Measurements from ENCODE around the gene BMP10. TPM values are rescaled to one million over a fixed set of nuclear protein-coding genes. Genes with fewer than 3 reads are reported as not detected.

BMP10 gene, protein sequence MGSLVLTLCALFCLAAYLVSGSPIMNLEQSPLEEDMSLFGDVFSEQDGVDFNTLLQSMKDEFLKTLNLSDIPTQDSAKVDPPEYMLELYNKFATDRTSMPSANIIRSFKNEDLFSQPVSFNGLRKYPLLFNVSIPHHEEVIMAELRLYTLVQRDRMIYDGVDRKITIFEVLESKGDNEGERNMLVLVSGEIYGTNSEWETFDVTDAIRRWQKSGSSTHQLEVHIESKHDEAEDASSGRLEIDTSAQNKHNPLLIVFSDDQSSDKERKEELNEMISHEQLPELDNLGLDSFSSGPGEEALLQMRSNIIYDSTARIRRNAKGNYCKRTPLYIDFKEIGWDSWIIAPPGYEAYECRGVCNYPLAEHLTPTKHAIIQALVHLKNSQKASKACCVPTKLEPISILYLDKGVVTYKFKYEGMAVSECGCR
- total RNA-seq = not detected

DNA sequence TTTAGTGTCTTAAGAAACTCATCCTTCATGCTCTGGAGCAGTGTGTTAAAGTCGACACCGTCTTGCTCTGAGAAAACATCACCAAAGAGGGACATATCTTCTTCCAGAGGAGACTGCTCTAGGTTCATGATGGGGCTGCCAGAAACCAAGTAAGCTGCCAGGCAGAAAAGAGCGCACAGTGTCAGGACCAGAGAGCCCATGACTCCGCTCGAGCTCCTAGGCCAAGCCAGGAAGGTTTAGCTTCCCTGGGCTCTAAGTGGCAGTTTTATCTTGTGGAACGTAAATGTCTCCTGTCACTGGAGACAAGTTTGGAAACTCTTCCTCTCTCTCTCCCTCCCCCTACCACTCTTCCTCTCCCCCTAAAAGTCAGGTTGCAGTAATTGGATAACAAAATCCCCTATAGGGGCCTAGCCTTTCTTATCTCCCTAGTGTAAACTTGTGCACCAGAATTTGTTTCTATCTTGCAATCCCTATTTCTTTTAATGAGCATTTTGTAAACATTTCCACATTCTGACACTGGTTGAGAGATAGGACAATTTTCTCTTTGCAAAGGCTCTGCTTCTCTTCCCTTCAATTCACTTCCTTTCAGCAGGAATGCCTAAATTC, at the start of gene BMP10:
Gene BMP10, minus strand, starts transcription at position 239 of the 606 bp plus-strand sequence. Its CDS starts 39 bp downstream, at position 200.
- no peak within 1 kb of the TSS for H3K27ac Mint-ChIP-seq
- no peak for DNase-seq (ENCODE audit: low spot score in 2 of 2)
- no peak for ATAC-seq
- H3K9me3 Mint-ChIP-seq = no peaks in the 10 kb centered on the region
- no peaks in the 10 kb centered on the region for H3K36me3 Mint-ChIP-seq

DNA sequence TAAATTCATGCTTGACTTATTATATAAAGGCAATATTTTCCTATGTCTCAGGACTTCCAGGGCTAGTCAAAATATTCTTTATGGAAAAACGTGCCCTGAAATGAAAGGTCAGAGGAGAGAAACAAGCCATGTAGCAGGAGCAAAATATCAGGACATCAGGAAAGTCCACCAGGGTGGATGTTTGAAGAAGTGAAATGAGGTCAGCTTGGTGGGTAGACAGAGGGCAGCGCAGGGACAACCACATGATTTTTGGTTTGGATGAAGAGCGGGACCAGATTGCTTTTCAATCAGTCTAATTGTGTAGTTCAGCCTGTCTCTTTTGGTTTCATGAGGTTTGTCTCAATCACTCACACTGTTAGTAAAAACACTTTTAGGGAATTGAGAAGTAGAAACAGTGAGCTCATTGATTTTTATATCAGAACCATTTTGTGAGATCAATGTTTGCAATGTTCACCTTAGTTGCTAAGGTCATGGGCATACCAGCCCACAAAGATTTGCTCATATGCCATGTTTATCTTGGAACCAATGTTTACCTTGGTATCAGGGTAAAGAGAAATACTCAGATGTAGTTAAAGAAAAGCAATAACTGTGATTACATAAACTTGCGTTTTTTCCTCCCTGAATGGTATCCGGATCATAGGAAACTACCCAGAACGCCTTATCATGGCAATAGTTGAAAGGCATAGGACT, 49.4 kb upstream of the BMP10 start:
- ATAC-seq (no peak), DNase-seq (ENCODE audit: low spot score in 2 of 2) (no peak)
- Mint-ChIP-seq H3K9me3 (no peaks in the 10 kb centered on the region), H3K36me3 (no peaks in the 10 kb centered on the region), H3K27ac (no peak overlapping the region)

DNA sequence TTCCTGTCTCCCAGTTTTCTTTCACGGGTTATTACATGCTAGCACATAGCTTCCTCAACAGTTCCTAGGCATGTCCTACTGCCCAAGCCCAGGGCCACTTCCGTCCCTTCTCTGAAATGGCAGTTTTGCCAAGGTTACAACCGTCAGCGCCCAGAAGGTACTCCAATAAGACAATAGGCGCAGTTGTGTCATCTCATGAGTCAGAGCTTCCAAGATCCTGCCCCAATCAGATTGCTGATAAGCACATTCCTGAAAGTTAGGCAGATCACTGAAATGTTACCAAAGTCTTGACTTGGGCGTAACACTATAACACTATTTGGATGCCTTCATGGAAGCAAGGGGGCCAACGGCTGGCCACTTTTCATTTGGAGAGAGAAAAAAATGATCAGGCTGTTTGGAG, 47.3 kb upstream of the BMP10 start:
- DNase-seq (ENCODE audit: low spot score in 2 of 2) (no peak), ATAC-seq (no peak)
- no peak overlapping the region for H3K27ac Mint-ChIP-seq
- peaks cover 0 to 4% of the 10 kb centered on the region in 2 donors for H3K9me3 Mint-ChIP-seq
- no peaks in the 10 kb centered on the region for H3K36me3 Mint-ChIP-seq

DNA sequence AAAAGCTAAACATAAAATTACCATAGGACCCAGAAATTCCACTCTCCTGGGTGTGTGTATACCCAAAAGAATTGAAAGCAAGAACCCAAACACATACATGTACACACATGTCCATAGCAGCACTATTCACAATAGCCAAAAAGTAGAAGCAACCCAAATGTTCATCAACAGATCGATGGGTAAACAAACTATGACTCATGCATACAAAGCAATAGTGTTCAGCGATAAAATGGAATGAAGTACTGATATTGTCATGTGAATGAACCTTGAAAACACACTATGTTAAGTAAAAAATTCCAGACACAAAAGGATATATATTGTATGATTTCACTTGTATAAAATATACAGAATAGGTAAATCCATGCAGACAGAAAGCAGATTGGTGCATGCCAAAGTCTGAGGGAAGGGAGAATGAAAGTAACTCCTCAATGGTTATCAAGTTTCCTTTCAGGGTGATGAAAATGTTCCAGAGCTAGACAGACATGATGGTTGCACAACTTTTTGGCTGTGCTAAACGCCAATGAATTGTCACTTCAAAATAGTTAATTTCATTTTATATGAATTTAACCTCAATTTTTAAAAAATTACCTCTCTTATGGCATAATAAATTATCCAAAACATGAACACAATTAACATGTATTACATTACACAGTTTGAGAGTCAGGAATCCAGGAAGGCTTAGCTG, 46.0 kb upstream of the BMP10 start:
- no peak for ATAC-seq
- H3K27ac Mint-ChIP-seq = no peak overlapping the region
- no peaks in the 10 kb centered on the region for H3K36me3 Mint-ChIP-seq
- DNase-seq (ENCODE audit: low spot score in 2 of 2) = no peak
- H3K9me3 Mint-ChIP-seq = peaks cover 0 to 4% of the 10 kb centered on the region in 2 donors

DNA sequence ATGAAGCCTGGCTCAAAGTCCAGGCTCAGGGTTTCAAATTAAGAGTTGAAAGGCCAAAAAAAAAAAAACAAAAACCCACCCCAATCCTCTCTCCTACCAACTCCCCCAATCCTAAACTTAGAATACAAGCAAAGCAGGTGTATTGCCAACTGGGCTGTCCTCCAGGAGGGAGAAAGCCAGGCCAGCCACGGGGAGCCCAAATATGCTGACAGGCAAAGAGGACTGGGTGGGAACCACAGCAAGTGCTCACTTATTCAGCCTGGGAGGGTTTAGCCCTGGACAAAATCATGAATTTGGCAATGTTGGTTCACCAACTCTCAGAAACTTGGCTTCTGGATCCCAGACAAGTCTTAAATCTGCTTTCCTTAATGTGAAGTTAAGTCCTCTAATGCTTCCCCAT, 45.0 kb upstream of the BMP10 start:
- no peak overlapping the region for H3K27ac Mint-ChIP-seq
- no peaks in the 10 kb centered on the region for H3K36me3 Mint-ChIP-seq
- no peak for ATAC-seq
- peaks cover 0 to 4% of the 10 kb centered on the region in 2 donors for H3K9me3 Mint-ChIP-seq
- DNase-seq (ENCODE audit: low spot score in 2 of 2) = no peak

DNA sequence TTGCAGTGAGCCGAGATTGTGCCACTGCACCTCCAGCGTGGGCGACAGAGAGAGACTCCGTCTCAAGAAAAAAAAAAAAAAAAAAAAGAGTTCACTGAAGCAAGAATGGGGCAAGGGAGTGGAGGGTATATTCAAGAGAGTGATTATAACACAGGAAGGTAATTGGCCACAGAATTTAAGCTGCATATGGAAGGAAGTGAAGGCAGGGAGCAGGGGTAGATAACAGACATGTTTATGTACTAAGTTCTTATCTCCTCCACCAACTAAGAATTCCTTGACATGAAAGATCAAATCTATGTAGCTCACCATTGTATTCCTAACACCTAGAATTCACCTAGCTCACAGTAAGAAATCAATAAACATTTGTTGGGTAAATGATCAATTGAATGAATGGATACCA, 44.2 kb upstream of the BMP10 start:
- no peak for ATAC-seq
- DNase-seq (ENCODE audit: low spot score in 2 of 2) = no peak
- Mint-ChIP-seq H3K36me3 (no peaks in the 10 kb centered on the region), H3K27ac (no peak overlapping the region), H3K9me3 (peaks cover 0 to 4% of the 10 kb centered on the region in 2 donors)

DNA sequence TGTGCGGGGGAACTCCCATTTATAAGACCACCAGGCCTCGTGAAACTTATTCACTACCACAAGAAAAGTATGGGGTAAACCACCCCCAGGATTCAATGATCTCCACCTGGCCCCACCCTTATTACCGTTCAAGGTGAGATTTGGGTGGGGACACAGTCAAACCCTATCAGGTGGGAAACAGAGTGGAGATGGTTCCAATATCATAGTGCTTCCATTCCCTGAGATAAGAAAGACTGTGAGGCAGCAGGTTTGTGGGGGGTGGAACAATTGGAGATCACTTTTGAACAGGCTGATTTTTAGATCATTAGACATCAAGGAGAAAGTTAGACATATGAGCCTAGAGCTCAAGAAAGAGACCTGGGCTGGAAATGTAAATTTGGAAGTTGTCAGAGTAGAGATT, 42.2 kb upstream of the BMP10 start:
- Mint-ChIP-seq H3K27ac (no peak overlapping the region), H3K9me3 (peaks cover 0 to 4% of the 10 kb centered on the region in 2 donors), H3K36me3 (peaks cover 0 to 5% of the 10 kb centered on the region in 2 donors)
- no peak for ATAC-seq
- no peak for DNase-seq (ENCODE audit: low spot score in 2 of 2)

DNA sequence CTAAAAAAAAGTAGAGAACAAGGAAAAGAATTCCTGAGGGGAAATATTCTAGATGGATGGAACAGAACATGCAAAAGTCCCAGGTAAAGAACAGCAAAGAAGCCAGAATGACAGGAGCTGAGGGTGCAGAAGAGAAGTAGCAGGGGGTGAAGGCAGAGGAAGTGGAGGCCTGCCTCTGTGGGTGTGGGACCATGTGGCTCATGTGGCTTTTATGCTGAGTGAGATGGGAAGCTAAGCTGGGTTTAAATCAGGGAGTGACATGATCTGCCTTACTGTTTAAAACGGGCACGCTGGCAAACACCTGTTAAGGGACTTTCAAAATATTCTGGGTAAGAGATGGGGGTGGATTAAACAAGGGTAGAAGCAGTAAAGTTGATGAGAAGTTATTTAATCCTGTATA, 41.5 kb upstream of the BMP10 start:
- ATAC-seq = peak in 1 of 2 donors; percentile 11
- H3K9me3 Mint-ChIP-seq = peaks cover 0 to 4% of the 10 kb centered on the region in 2 donors
- DNase-seq (ENCODE audit: low spot score in 2 of 2) = peak in 1 of 2 donors; percentile 23
- peaks cover 0 to 5% of the 10 kb centered on the region in 2 donors for H3K36me3 Mint-ChIP-seq
- no peak overlapping the region for H3K27ac Mint-ChIP-seq

DNA sequence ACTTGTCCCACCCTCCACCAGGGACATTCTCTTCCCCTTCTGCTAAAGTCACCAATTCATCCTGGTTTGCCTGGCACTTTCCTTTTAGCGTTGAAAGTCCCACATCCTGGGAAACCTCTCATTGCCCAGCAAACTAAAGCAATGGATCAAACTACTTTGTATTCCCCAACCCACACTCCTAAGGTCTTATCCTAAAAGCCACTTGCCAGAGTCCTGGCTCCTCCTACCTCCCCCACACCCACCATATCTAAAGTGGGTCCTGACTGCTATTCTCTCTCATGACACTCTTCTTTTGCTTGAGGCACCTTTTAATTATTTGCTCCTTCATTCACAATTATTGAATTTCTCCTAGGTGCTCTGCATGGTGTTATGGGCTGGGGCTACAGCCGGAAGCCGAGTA, 40.9 kb upstream of the BMP10 start:
- DNase-seq (ENCODE audit: low spot score in 2 of 2) (no peak), ATAC-seq (no peak)
- H3K27ac Mint-ChIP-seq = no peak overlapping the region
- H3K36me3 Mint-ChIP-seq = peaks cover 0 to 5% of the 10 kb centered on the region in 2 donors
- peaks cover 0 to 4% of the 10 kb centered on the region in 2 donors for H3K9me3 Mint-ChIP-seq

DNA sequence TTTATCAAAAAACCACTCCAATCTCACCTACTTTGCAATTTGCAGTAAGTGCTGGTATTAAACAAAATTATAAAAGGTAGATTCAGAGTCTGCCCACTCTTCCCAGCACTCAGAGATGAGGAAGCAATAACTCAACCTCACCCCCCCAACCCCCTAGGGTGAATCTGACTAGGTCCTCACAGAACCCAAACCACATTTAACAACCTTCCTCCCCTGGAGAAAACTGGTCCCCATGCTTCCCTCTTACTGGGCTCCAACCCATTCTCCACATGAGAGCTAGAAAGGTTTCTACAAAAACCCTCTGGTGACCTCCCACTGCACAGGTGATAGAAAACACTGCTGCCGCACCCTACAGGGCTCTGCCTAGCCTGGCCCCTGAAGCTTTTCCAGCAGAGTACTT, 40.5 kb upstream of the BMP10 start:
- DNase-seq (ENCODE audit: low spot score in 2 of 2) = no peak
- Mint-ChIP-seq H3K36me3 (peaks cover 0 to 5% of the 10 kb centered on the region in 2 donors), H3K27ac (no peak overlapping the region), H3K9me3 (peaks cover 0 to 4% of the 10 kb centered on the region in 2 donors)
- no peak for ATAC-seq

DNA sequence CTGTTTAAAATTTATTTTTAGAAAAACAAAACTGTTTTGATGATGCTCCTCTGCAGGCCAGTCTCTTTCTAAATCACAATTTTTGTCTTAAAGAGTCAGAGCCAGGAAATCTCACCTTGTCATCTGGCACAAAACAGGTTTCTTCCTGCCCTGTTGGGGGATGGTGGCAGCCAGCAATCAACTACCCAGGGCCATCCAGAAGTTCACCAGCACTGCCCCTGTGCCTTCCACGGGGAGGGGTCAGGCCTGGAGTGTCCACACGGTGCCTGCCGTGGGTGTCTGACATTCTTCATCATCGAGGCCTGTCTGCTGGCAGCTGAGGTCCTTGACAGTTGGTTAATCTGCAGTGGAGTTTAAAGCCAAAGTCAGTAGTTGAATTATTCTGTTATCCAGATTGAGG, 40.0 kb upstream of the BMP10 start:
- peaks cover 0 to 4% of the 10 kb centered on the region in 2 donors for H3K9me3 Mint-ChIP-seq
- H3K36me3 Mint-ChIP-seq = peaks cover 0 to 5% of the 10 kb centered on the region in 2 donors
- ATAC-seq = no peak
- no peak for DNase-seq (ENCODE audit: low spot score in 2 of 2)
- no peak overlapping the region for H3K27ac Mint-ChIP-seq

DNA sequence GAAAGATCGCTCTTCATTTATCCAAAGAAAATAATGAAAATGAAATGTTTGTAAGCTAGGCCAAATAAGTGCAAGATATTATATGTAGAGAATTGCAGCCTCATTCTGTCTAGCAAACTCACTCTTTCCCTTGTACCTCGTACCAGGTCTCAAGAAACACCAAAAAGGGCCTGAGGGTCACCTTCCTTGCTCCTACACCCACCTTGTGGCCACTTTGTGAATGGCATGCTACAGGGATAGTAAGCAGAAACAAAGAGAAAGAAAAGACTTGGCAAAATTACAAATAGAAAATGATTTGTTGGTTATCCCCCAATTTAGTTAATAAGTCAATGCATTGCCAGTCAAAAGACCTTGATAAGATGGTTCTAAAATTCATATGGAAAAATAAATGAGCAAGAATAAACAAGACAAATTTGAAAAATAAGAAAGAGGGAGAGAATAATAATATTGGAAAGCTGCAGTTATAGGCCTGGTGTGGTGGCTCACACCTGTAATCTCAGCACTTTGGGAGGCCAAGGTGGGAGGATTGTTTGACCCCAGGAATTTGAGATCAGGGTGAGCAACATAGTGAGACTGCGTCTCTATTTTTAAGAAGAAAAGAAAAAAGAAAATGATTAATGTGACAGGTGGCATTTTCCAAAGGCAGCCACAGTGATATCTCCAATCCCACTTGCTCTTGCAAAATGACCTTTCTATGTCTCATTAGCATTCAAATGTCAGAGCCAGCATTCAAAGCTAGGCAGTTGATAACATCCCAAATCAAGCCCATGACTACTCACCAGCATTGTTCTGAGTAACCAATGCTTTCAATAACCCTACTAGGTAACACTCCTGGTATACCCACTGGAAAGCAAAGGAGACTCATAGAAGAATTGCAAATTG, 38.8 kb upstream of the BMP10 start:
- ATAC-seq = peak in 1 of 2 donors; percentile 37
- H3K27ac Mint-ChIP-seq = peak overlapping the region; percentile 32 to 52

DNA sequence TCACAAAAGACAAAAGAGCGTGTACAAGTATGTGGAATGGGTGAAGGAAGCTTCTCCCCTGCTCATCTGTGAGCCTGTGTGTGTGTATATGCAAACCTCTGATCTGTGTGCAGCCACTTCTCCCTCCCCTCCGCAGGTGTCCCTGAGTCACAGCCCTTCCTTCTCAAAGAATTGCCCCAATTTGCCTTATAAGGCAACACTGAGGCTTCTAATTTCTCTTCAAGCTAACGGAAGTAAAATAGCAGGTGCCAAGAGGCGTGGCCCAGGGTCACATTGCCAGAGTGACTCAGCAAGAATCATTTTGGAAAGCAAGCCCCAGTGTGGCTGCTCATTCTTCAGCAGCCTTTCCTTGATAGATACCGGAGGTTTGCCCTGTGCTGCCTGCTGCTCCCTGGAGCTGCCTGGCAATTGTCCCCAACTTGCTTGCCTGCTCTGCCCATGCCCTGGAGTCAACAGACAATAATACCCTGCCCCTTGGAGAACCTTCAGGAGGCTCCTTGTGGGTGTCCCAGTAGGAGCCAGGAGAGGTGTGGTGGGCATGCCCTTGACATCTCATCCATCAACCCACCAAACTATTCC, 37.3 kb upstream of the BMP10 start:
- Mint-ChIP-seq H3K9me3 (no peaks in the 10 kb centered on the region), H3K36me3 (peaks cover 0 to 5% of the 10 kb centered on the region in 2 donors), H3K27ac (peak overlapping the region; percentile 92 to 97)
- ATAC-seq = peak; percentile 91 to 96
- DNase-seq (ENCODE audit: low spot score in 2 of 2) = peak; percentile 72 to 80

More for the DNA sequence above, 38.8 kb upstream of the BMP10 start:
- DNase-seq (ENCODE audit: low spot score in 2 of 2) = peak in 1 of 2 donors; percentile 79
- Mint-ChIP-seq H3K36me3 (peaks cover 0 to 5% of the 10 kb centered on the region in 2 donors), H3K9me3 (peaks cover 0 to 4% of the 10 kb centered on the region in 2 donors)

DNA sequence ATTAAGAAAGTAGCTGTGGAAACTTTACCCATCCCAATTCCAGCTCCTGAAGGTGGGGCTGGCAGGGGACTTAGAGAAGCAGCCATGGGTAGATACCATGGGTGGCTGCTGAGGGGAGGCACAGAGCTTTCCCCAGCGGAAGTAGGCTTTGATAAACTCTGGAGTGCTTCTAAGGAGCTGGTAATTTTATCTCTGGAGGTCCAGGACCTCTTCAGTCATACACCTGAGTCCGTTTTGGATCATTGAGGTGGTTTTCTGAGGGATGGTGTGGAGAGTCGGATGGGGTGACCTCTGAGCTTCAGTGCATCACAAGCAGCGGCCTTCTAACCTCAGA, 36.7 kb upstream of the BMP10 start:
- peak in 1 of 2 donors; percentile 12 for DNase-seq (ENCODE audit: low spot score in 2 of 2)
- ATAC-seq = peak; percentile 20 to 34
- Mint-ChIP-seq H3K36me3 (peaks cover 0 to 5% of the 10 kb centered on the region in 2 donors), H3K27ac (peak overlapping the region; percentile 92 to 97), H3K9me3 (no peaks in the 10 kb centered on the region)

DNA sequence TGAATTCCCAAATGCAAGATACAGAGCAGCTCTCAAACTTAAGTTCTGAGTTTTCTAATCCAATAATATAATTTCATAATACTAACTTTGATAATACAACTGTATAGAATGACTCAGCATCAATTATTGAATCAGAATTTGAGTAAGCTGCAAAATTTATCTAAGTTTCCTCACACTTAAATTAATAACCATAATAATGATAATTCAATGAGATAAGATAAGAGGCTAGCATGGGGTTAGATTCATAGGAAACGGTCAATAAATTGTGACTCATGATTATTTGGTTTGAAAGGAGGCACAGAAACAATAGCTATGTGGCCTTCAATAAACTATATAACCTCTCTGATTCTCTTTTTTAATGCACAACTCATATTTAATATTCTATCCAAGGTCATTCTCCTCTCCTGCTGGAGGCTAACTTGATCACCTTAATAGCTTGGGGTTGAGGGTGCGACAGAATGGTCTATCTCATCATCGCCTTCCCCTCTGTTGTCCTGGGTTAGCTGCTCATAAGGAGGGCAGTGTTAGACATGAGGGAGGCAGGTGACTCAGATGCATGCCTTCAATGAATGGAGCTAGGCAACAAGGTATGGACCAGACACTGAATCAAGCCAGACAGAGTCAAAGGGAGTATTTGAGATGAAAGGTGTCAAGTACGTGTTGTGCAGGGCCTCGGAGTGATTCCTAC, 36.2 kb upstream of the BMP10 start:
- Mint-ChIP-seq H3K9me3 (no peaks in the 10 kb centered on the region), H3K27ac (peak overlapping the region; percentile 92 to 97), H3K36me3 (peaks cover 0 to 5% of the 10 kb centered on the region in 2 donors)
- ATAC-seq (peak; percentile 23 to 27), DNase-seq (ENCODE audit: low spot score in 2 of 2) (no peak)

All from activated naive CD4-positive, alpha-beta T cell treated with anti-CD3 and anti-CD28 coated beads, Interleukin-2, amount 50 U/mL, for 72 hours (primary cell).